K562 (cell line): ENCODE results near the gene DNAJB4. TPM values are rescaled to one million over a fixed set of nuclear protein-coding genes. Genes with fewer than 3 reads are reported as not detected.

ENCODE experiments used
- BRD9 ChIP-seq: fragments of 450-650 bp; IDR thresholded peaks from 2 replicates; pipeline ENCODE4 v1.6.1; 2018; ENCODE audit warnings: low read depth; ENCODE audit not compliant: partially characterized antibody
- C11orf30 ChIP-seq: fragments of 450-650 bp; IDR thresholded peaks from 2 replicates; pipeline ENCODE4 v1.6.1; 2016; ENCODE audit warnings: low read depth, mild to moderate bottlenecking
- CBX5 ChIP-seq: IDR thresholded peaks from 2 replicates; pipeline ENCODE4 v1.6.1; 2014; ENCODE audit warnings: low read depth, borderline replicate concordance
- DIDO1 ChIP-seq: fragments of 450-650 bp; IDR thresholded peaks from 2 replicates; pipeline ENCODE4 v1.6.1; 2016; ENCODE audit warnings: low read depth, missing biosample characterization, missing genetic modification characterization
- EP400 ChIP-seq: fragments of 450-650 bp; IDR thresholded peaks from 2 replicates; pipeline ENCODE4 v1.6.1; 2017; ENCODE audit warnings: antibody characterized with exemption, mild to moderate bottlenecking, moderate library complexity
- ILK ChIP-seq: fragments of 450-650 bp; IDR thresholded peaks from 2 replicates; pipeline ENCODE4 v1.6.1; 2016; ENCODE audit warnings: missing genetic modification characterization, low read depth, mild to moderate bottlenecking, missing compliant biosample characterization, moderate library complexity, borderline replicate concordance
- NFE2 ChIP-seq: IDR thresholded peaks from 2 replicates; pipeline ENCODE4 v1.6.1; 2014; ENCODE audit warnings: antibody characterized with exemption, low read depth
- SMARCA5 ChIP-seq: fragments of 450-650 bp; IDR thresholded peaks from 2 replicates; pipeline ENCODE4 v1.6.1; 2016
- SMARCC2 ChIP-seq: fragments of 450-650 bp; IDR thresholded peaks from 2 replicates; pipeline ENCODE4 v1.6.1; 2017; ENCODE audit warnings: antibody characterized with exemption, moderate library complexity, mild to moderate bottlenecking, low read depth
- STAT6 ChIP-seq: sonication (generic); formaldehyde crosslinking; IDR thresholded peaks from 2 replicates; pipeline ENCODE4 v1.8.1; 2023; ENCODE audit warnings: mild to moderate bottlenecking, missing genetic modification reagents
- TAF15 ChIP-seq: fragments of 200-400 bp; formaldehyde crosslinking; IDR thresholded peaks from 2 replicates; pipeline ENCODE4 v1.6.1; 2017; ENCODE audit warnings: mild to moderate bottlenecking, low read depth, low read length, moderate library complexity
- TAF9B ChIP-seq: fragments of 450-650 bp; IDR thresholded peaks from 2 replicates; pipeline ENCODE4 v1.6.1; 2018; ENCODE audit warnings: mild to moderate bottlenecking; ENCODE audit not compliant: partially characterized antibody
- ZBTB8A ChIP-seq: fragments of 450-650 bp; IDR thresholded peaks from 2 replicates; pipeline ENCODE4 v1.6.1; 2018; ENCODE audit warnings: mild to moderate bottlenecking, moderate library complexity; ENCODE audit not compliant: partially characterized antibody
- ZNF347 ChIP-seq: fragments of 450-650 bp; formaldehyde crosslinking; IDR thresholded peaks from 2 replicates; pipeline ENCODE4 v1.4.0; 2020; ENCODE audit warnings: low read depth, mild to moderate bottlenecking, moderate library complexity
- ZNF561 ChIP-seq: fragments of 450-650 bp; formaldehyde crosslinking; conservative IDR thresholded peaks from 2 replicates; pipeline ENCODE4 v1.4.0; 2020; ENCODE audit warnings: mild to moderate bottlenecking, moderate library complexity
- ZNF592 ChIP-seq: fragments of 450-650 bp; IDR thresholded peaks from 2 replicates; pipeline ENCODE4 v1.6.1; 2017; ENCODE audit warnings: antibody characterized with exemption, mild to moderate bottlenecking
- ZNF740 ChIP-seq, 3 experiments: fragments of 200-800 bp in 1 of 3; sonication (Bioruptor generic) in 1 of 3; sonication (generic) in 1 of 3; formaldehyde crosslinking in 1 of 3; IDR thresholded peaks; 2 replicates each; pipeline versions ENCODE4 v1.6.1 to v1.8.0; 2016 to 2022; ENCODE audit warnings: mild to moderate bottlenecking in 2 of 3, missing compliant biosample characterization in 2 of 3, missing genetic modification characterization in 2 of 3, missing genetic modification reagents in 1 of 3
- polyA plus RNA-seq, 8 experiments: library from polyadenylated mRNA; depleted of rRNA in 4 of 8; stranded (reverse) in 5 of 8; unstranded in 3 of 8; fragments of >200 nt; fragmentation: Nextera tagmentation in 2 of 8; fragmentation: Illumina TruSeq in 1 of 8; extraction: Ambion mirVana in 2 of 8; extraction: Trizol in 1 of 8; gene quantifications; 2 replicates each; pipeline versions ENCODE4 v1.2.1 to v1.2.3, GENCODE V29; 2011 to 2014; ENCODE audit warnings: inconsistent platforms in 1 of 8, missing spikeins in 1 of 8
- total RNA-seq, 7 experiments: library from RNA; depleted of rRNA in 6 of 7; stranded (reverse); fragments of >200 nt in 6 of 7; fragmentation: Illumina TruSeq in 2 of 7; extraction: Trizol in 2 of 7; gene quantifications; 2 replicates each; pipeline versions ENCODE4 v1.2.1 to v1.2.3, GENCODE V29; 2011 to 2021; ENCODE audit warnings: low replicate concordance in 1 of 7
- TF ChIP-seq, protein P1 (sequence below), 2 experiments: fragments of 450-650 bp; conservative IDR thresholded peaks; 2 replicates each; pipeline ENCODE4 v1.6.1; 2017; ENCODE audit warnings: mild to moderate bottlenecking in 2 of 2, moderate library complexity in 2 of 2

DNAJB4 gene
- total and polyA plus RNA-seq, 9 of the 15 experiments (the other 6 are each of a cell fraction or from before 2014, with no cell fraction given): 8.5 to 27.7 (median 19.8) TPM

- TF ChIP-seq, protein P1, sequence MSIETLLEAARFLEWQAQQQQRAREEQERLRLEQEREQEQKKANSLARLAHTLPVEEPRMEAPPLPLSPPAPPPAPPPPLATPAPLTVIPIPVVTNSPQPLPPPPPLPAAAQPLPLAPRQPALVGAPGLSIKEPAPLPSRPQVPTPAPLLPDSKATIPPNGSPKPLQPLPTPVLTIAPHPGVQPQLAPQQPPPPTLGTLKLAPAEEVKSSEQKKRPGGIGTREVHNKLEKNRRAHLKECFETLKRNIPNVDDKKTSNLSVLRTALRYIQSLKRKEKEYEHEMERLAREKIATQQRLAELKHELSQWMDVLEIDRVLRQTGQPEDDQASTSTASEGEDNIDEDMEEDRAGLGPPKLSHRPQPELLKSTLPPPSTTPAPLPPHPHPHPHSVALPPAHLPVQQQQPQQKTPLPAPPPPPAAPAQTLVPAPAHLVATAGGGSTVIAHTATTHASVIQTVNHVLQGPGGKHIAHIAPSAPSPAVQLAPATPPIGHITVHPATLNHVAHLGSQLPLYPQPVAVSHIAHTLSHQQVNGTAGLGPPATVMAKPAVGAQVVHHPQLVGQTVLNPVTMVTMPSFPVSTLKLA (conservative IDR thresholded peaks at IDR 0.05): peak in 1 of 2 experiments; percentile 21; a peak in 1 of 4 replicates
- TF ChIP-seq ZNF592: peak; percentile 56; the same call in 1 of the 2 replicates
- peak; percentile 97 for TF ChIP-seq NFE2
- no peak for TF ChIP-seq DIDO1 (tag)
- no peak for TF ChIP-seq ZNF561 (CRISPR knock-in tag)
- TF ChIP-seq SMARCC2: peak; percentile 56
- TF ChIP-seq ILK (tag): no peak
- peak; percentile 7 for TF ChIP-seq ZBTB8A
- TF ChIP-seq STAT6: no peak
- TF ChIP-seq CBX5: no peak
- peak; percentile 30; the same call in 1 of the 2 replicates for TF ChIP-seq EP400
- peak; percentile 32 for TF ChIP-seq BRD9
- TF ChIP-seq SMARCA5: no peak
- no peak for TF ChIP-seq ZNF740 (CRISPR knock-in tag; IDR thresholded peaks at IDR 0.05)
- TF ChIP-seq ZNF740 (tag; IDR thresholded peaks at IDR 0.05): no peak
- peak; percentile 100 for TF ChIP-seq C11orf30
- no peak for TF ChIP-seq TAF15
- TF ChIP-seq ZNF347: no peak
- peak; percentile 62 for TF ChIP-seq TAF9B
These were observed 1.5 kb upstream of the DNAJB4 start (continued) for GRCh38 chr1:78003070-78003746.
